Measurements from ENCODE around the gene ADCY10. TPM values are rescaled to one million over a fixed set of nuclear protein-coding genes. Genes with fewer than 3 reads are reported as not detected.

The ADCY10 gene
- total RNA-seq, 1 donor from 2014 or later, result 0.09 TPM

DNA sequence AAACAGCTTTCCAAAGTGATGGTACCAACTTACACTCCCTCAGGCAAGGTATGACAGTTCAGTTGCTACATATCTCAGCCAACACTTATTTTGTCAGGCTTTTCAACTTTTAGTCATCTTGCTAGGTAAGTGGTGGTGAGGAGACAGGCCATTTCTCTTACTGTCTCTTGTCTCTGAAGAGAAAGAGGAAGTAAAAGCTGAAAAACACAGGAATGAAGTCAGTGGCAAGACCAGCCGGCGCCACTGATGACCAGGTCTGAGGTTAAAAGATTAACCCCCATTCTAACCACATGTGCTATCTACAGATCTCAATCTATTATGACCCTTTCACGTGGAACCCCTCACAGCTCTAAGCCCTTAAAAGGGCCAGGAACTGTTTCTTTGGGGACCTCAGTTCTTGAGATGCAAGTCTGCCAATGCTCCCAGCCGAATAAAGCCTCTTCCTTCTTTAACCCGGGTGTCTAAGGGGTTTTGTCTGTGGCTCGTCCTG, 4.2 kb downstream of the ADCY10 start:
- no peak for ATAC-seq
- Histone ChIP-seq H3K9me3 (peaks cover 9% of the 10 kb centered on the region), H3K27me3 (ENCODE audit: low read depth) (no peaks in the 10 kb centered on the region), H3K4me3 (no peak overlapping the region), H3K36me3 (no peaks in the 10 kb centered on the region), H3K4me1 (no peaks in the 10 kb centered on the region), H3K27ac (no peak overlapping the region)
- intact Hi-C loops (cut with DNase I), result no loop called here
- DNase-seq, result no peak
- TF ChIP-seq, protein P1, sequence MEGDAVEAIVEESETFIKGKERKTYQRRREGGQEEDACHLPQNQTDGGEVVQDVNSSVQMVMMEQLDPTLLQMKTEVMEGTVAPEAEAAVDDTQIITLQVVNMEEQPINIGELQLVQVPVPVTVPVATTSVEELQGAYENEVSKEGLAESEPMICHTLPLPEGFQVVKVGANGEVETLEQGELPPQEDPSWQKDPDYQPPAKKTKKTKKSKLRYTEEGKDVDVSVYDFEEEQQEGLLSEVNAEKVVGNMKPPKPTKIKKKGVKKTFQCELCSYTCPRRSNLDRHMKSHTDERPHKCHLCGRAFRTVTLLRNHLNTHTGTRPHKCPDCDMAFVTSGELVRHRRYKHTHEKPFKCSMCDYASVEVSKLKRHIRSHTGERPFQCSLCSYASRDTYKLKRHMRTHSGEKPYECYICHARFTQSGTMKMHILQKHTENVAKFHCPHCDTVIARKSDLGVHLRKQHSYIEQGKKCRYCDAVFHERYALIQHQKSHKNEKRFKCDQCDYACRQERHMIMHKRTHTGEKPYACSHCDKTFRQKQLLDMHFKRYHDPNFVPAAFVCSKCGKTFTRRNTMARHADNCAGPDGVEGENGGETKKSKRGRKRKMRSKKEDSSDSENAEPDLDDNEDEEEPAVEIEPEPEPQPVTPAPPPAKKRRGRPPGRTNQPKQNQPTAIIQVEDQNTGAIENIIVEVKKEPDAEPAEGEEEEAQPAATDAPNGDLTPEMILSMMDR (IDR thresholded peaks at IDR 0.05), result no peak

- Histone ChIP-seq H3K27ac (no peak overlapping the region), H3K4me1 (no peaks in the 10 kb centered on the region), H3K4me3 (no peak overlapping the region), H3K27me3 (ENCODE audit: low read depth) (no peaks in the 10 kb centered on the region), H3K9me3 (peaks cover 9% of the 10 kb centered on the region), H3K36me3 (no peaks in the 10 kb centered on the region)
- TF ChIP-seq, protein P1 (IDR thresholded peaks at IDR 0.05), result no peak
- intact Hi-C loops (cut with DNase I), result no loop called here
- ATAC-seq, result no peak
- DNase-seq, result no peak
Observed at GRCh38 chr1:167905671-167906070, 8.3 kb downstream of the ADCY10 start.

DNA sequence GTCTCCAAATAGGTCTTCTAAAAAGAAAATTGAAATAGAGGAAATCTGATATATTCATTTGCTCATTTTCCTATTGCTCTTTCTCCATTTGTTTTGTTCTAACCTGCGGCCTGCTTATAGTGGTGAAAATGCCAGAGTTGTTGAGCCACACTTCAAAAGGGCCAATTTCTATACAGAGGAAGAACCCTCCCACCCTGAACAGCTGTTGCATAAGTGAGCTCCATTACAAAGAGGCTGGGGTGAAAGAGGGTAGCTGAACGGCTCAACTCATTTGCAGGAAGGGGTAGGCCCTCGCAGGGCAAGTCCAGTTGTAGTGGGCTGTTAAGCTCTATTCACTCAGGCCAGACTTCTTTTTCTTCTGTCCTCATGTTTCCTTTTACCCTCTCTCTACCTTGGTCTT, 8.8 kb downstream of the ADCY10 start:
- DNase-seq, result no peak
- intact Hi-C loops (cut with DNase I), result no loop called here
- no peak overlapping the region for H3K27ac ChIP-seq
- no peaks in the 10 kb centered on the region for H3K36me3 ChIP-seq
- H3K9me3 ChIP-seq, result peaks cover 9% of the 10 kb centered on the region
- no peak overlapping the region for H3K4me3 ChIP-seq
- no peaks in the 10 kb centered on the region for H3K27me3 ChIP-seq (ENCODE audit: low read depth)
- no peaks in the 10 kb centered on the region for H3K4me1 ChIP-seq
- ATAC-seq, result peak; percentile 71 to 72
- TF ChIP-seq, protein P1 (IDR thresholded peaks at IDR 0.05), result no peak

DNA sequence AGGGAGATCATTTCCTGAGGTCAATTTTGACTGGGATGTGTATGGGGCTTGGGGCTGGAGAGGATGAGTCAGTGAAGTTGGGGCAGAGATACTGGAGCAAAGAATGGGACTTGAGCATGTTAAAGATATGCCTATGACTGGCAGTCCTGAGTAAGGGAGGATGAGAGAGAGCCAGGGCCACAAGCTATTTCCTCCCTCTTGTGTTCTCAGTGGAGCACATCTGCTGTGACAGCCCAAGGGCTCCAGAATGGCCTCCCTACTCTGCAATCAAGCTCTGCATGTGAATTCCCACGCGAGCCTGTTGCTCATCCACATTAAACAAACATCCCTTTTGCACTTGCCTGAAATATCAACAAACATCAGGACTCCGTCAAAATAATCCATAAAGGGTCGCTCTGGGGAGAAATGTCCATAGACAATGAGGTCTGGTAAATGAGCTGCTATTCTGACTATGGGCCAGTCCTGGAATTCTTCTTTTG, 9.2 kb downstream of the ADCY10 start:
- Histone ChIP-seq H3K9me3 (peaks cover 6% of the 10 kb centered on the region), H3K27ac (no peak overlapping the region), H3K27me3 (ENCODE audit: low read depth) (no peaks in the 10 kb centered on the region), H3K4me3 (no peak overlapping the region), H3K4me1 (no peaks in the 10 kb centered on the region), H3K36me3 (no peaks in the 10 kb centered on the region)
- intact Hi-C loops (cut with DNase I), result no loop called here
- TF ChIP-seq, protein P1 (IDR thresholded peaks at IDR 0.05), result no peak
- peak; percentile 30 to 31 for ATAC-seq
- DNase-seq, result no peak

DNA sequence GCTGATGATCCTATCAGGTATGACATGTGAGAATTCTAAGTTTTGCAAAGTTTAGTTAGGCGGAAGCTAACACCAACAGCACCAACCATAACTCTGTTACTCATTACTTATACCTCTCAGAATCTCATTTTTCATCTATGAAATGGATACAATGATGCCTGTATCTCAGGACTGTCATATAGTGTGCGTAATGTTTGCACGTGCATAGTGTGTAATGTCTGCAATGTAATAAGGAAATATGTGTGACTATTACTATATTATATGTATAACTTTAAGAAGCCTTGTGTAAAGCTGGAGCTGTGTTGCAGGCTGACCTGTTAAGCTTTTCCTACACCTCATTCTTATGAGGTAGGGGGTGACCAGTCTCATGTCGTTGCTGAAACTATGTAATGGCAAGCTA, 13.0 kb downstream of the ADCY10 start:
- Histone ChIP-seq H3K4me1 (no peaks in the 10 kb centered on the region), H3K27me3 (ENCODE audit: low read depth) (no peaks in the 10 kb centered on the region), H3K9me3 (no peaks in the 10 kb centered on the region), H3K36me3 (no peaks in the 10 kb centered on the region), H3K4me3 (no peak overlapping the region), H3K27ac (no peak overlapping the region)
- ATAC-seq (no peak), DNase-seq (no peak)
- TF ChIP-seq, protein P1 (IDR thresholded peaks at IDR 0.05), result no peak
- intact Hi-C loops (cut with DNase I), result no loop called here
